NCI-H1105 (cell line): ENCODE measurements around the gene GRID1.

Experiments used
- DNase-seq: peaks from one replicate; lab custom pipeline; 2025; lab: John Stamatoyannopoulos, UW

GRID1 gene

GRCh38 chr10:86227501-86228258, 138.9 kb downstream of the GRID1 start:
- DNase-seq: no peak

DNA sequence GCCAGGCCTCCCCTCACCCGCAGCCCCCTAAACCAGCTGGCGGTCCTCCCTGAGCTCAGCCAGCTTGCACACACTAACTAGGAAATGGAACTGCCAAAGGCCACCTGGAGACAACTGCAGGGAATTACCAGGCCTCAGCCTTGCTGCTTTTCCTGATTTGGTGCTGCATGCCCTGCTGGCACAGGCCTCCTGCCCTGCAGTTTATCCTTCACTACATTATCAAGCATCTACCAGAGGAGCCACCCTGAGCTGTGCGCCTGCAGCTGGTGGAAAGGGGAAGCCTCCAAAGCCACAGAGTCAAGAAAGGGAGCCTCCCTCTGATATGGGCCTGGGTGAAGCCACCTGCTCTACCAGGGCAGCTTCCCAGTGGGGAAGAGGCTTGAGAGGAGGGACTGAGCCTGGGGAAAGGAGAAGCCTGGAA, 139.8 kb downstream of the GRID1 start:
- DNase-seq: no peak

- DNase-seq: no peak
Measured at GRCh38 chr10:86226016-86226415, 140.6 kb downstream of the GRID1 start.

- no peak for DNase-seq
Measured at GRCh38 chr10:86225103-86225782, 141.4 kb downstream of the GRID1 start.

GRCh38 chr10:86224354-86225102, 142.1 kb downstream of the GRID1 start:
- DNase-seq: no peak

GRCh38 chr10:86223256-86223655, 143.3 kb downstream of the GRID1 start:
- no peak for DNase-seq

DNA sequence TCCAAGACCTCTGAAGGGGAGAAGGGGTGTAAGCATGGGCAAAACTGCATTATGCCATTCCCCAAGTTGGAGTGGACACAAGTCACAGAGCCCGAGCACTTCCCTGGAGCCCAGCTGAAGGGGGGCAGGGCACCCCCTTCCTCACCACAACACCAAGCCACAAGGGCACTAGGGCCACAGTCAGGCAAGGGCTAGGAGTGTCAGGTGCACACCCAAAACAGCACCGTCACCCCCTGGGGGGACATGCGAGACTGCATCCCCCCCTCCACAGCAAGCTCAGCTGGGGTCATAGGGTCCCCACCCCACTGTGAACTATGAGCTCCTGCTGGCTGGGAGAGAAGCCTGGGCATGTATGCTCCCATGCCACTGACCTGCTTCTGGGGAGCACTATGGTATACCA, 143.9 kb downstream of the GRID1 start:
- DNase-seq: no peak

- DNase-seq: no peak
Measured at GRCh38 chr10:86222336-86222650, 144.3 kb downstream of the GRID1 start.

DNA sequence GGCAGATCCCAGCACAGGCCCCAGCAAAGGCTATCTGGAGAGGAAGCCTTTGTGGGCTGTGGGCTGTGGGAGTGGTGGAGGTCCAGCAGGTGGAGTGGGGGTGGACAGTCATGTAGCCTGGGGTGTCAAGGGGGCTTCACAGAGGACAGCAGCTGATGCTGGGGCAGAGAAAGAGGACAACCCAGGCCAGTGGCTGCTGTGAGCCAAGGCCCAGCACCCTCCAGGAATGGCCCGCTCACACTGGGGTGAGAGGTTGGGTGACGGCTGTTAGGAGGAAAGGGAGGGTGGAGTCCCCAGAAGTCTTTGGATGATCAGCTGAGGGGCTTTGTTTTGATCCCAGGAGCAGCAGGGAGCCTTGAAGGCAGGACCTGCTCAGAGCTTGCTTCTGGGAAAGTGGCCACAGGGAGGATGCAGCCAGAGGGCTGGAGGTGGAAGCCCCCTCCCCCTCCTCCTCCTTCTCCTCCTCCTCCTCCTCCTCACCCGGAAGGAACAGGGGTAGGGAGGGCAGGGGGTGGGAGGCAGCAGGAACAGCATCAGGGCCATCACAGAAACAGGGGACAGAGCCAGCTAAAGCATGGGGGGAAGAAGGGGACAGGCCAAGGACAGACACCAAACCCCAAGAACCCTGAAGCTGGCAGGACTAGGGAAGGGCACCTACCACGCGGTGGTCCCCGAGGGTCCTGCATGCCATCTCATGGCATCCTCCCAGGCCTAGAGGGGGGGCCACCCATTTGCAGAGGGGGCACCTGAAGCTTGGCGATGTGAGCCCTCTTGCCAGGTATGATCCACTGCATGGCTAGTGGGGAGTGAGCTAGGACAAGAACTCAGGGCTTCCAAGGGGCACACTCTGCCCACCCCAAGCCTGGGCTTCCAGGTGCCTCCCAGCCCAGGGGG, 144.9 kb downstream of the GRID1 start:
- DNase-seq: no peak

DNA sequence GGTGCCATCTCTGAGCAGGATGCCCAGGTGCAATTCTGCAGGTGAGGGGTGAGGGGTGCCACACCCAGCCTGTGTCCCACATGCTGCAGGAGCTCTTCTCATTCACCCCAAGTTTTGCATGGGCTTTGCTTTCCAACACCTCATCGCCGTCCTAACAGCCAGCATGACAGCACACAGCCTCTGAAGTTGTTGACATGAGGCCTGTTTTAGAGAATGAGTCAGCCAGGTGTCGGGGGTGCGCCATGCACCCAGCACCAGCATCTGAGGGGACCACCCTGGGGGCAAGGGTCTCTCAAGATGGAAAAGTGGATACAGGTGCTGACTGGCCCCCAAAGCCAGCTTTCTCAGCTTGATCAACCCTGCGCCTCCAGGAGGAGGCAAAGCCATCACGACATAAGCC, 146.0 kb downstream of the GRID1 start:
- no peak for DNase-seq

DNA sequence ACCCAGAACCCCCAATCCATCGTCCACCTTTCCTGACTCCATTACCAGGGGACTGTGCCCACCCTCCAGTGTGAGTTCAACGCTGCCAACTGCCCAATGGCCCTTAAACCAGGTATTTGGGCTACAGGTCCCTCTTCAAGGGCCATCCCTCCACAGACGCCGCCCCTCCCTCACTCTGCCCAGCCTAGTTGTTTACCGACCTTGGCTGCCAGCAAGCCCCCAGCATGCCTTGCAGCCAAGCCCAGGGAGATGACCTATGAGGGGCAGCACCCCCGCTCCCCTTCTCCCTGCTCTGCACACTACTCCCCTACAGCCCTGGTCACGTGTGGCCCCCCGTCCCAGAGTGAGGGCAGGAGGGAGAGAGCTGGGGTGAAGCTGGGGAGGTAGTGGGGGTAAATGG, 147.3 kb downstream of the GRID1 start:
- DNase-seq: no peak

- no peak for DNase-seq
Measured at GRCh38 chr10:86218842-86219241, 147.8 kb downstream of the GRID1 start.

GRCh38 chr10:86218160-86218559, 148.4 kb downstream of the GRID1 start:
- DNase-seq: no peak

- DNase-seq: no peak
Measured at GRCh38 chr10:86217371-86218080, 149.1 kb downstream of the GRID1 start.

- no peak for DNase-seq
Measured at GRCh38 chr10:86216886-86217285, 149.7 kb downstream of the GRID1 start.

DNA sequence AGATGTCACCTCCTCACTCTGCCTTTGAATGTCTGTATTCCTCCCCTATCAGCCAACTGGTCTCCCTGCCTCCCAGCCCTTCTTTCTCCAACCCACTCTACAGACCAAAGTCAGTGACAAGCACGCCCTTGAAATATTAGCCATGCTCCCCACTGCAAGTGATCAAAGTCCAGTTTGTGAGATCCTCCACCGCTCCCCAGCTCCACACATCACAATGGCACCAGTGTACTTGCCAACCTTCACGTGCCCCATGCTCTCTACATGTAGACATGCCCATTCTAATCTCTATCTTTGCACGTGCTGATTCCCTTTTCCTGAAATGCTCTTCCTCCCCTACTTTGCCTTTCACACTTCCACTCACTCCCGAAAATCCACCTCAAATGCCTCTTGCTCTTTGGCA, 150.9 kb downstream of the GRID1 start:
- DNase-seq: no peak

GRCh38 chr10:86215046-86215445, 151.5 kb downstream of the GRID1 start:
- no peak for DNase-seq

GRCh38 chr10:86213148-86213547, 153.4 kb downstream of the GRID1 start:
- DNase-seq: no peak

DNA sequence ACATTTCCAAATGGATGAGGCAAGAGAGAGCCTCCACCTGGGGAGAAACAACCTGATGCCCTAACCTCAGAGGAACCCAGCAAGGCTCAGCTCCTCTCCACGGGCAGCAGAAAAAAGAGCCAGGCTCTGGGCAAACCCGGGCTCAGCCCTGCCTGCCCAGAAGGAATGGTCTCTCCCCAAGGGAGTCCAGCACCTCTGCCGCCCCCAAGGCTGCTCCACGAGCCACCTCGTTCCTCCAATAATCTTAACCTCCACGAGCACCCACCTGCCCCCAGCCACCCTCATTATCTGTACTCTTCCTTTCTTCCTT, 154.2 kb downstream of the GRID1 start:
- no peak for DNase-seq

DNA sequence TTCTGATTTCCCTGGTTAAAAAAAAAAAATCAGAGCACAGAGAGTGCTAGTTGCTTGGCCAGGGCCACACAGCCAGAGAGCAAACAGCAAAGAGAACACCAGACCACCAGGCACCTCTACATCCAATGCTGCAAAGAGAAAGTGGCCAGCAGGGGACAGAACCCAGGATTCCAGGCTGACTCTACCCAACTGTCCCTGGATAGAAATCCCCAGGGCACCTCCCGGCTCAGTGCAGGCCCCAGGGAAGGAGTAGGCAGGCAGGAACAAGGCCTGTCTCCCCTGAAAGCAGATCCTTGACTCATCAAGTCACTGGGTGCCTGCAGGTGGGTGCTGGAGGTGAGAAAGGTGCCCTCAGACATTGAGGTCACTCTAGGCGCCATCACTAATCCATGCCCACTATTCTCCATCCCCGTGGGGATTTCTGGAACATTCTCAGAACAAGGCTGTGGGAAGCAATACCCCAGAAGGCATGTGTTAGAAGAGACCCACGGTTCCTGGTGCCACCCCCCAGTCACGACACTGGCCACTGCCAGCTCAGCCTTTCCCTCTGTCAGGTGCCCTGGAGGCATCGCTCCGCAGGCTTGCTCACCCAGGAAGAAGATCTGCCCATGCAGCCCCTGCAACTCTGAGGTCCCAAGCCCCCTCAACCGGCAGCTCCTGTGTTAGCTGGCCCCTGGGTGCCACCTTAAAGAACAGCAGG, 154.8 kb downstream of the GRID1 start:
- DNase-seq: no peak

DNA sequence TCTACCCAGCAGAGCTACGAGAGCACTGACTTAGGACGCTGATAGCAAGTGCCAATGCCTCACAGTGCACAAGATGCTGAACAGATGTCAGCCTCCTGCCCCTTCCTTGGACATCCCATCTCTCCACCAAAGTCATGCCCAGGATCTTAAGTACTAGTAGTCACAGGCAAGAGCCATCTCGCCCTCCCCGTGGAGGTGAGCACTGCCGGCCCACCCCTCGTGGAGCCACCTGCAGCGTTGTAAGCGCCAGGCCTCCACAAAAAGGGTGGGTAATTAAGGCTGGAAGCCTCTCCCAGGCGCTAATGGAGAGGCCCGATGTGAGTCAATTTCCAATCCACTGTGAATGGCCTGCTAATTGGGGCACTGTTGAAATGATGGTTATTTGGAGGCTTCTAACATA, 156.2 kb downstream of the GRID1 start:
- no peak for DNase-seq
